HG03442 (cell line): ENCODE data around the gene CAST.
"Not testable (repeated sequence)": the region's sequence is repeated elsewhere in the genome, so short reads cannot be mapped to it uniquely, and the experiment has no call there.

Experiments used
- ATAC-seq: cut with Tn5 transposase; IDR thresholded peaks from one replicate; pipeline ENCODE4 v1.9.1; 2021; ENCODE audit warnings: mild to moderate bottlenecking, moderate library complexity; ENCODE audit not compliant: unreplicated experiment

Gene CAST

DNA sequence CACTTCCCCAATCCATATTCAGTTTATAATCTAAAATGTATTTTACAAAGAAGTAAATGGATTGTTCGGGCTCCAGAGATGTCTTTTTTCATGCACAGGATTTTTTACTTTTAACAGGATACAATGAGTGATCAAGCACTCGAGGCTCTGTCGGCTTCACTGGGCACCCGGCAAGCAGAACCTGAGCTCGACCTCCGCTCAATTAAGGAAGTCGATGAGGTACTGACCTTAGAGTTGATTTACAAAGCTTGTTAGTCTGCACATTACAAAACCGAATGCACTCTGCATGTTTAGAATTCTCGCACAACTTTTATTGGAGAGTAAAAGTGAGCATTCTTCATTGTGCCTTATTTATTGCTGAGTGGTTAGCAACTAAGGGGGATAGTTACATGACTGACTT is 80.4 kb downstream of the CAST start:
- ATAC-seq = no peak

DNA sequence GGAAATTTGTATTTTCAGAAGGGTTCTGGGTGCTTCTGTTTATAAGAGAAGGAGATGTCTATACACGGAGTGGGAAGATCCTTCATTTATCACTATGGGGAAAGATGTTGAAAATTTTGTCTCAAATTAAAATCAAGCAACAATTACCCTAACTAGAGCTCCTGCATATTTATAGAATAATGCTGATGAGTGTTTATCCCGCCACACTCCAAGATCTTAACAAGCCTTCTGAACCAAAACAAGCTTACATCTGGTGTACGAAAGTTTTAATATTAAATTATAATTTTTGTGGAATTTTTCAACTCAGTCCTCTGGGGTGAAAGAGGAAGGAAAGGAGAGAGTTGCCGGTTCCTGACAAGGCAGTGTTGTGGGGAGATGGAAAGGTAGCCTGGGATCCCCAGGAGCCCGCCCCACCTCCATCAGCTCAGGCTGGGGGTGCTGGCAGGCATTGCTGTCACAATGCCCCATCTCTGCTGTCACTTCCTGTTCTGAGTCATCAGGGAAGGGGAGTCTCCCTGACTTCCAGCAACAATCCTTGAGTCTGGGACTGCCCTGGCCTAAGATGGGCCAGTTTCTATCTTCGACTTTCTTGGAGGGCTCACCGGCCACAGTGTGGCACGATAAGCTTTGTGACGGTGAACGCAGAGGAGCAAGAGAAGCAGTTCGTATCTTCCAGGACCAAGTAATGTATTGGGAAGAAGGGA is 81.0 kb downstream of the CAST start:
- ATAC-seq = no peak

DNA sequence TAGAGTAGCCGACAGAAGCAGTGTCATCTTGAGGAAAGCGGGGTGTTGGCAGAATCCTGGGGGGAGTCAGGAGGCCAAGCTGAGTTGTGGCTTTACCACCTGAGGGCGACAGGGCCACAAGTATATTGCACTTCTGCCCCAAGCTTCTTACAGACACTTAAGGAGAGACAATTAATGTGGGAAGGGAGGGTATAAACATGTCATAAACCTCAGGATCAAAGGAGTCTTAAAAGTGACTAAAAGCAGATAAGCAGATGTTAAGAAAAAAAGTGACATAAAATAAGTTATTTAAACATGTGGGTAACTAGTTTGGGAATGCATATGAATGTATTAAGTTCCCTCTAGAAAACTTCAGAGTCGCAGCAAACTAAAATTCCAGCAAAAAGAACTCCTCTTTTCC is 81.6 kb downstream of the CAST start:
- no peak for ATAC-seq

DNA sequence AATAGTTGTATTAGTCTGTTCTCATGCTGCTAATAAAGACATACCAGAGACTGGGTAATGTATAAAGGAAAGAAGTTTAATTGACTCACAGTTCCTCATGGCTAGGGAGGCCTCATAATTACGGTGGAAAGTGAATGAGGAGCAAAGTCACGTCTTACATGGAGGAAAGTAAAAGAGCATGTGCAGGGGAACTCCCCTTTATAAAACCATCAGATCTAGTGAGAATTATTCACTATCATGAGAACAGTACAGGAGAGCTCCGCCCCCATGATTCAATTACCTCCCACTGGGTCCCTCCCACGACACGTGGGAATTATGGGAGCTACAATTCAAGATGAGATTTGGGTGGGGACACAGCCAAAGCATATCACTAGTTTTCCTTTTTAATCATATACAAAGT is 82.0 kb downstream of the CAST start:
- ATAC-seq = not testable (repeated sequence)

DNA sequence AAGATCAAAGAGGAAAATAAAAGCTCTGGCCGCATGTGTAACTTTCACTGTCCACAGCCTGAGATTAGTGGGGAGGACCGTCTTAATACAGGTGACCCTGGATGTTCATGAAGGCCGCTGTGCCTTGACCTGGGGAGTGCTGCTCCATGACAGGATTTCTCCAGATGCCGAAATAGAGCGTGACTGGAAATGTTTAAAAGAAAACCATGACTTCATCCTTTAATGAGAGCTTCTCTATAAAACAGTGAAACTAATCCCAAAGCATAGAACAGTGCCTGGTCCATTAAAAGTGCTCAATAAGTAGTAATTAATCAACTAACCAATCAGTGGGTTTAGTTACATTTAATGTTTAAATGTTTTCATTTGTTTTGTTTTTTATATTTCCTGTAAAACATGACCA is 82.8 kb downstream of the CAST start:
- no peak for ATAC-seq

DNA sequence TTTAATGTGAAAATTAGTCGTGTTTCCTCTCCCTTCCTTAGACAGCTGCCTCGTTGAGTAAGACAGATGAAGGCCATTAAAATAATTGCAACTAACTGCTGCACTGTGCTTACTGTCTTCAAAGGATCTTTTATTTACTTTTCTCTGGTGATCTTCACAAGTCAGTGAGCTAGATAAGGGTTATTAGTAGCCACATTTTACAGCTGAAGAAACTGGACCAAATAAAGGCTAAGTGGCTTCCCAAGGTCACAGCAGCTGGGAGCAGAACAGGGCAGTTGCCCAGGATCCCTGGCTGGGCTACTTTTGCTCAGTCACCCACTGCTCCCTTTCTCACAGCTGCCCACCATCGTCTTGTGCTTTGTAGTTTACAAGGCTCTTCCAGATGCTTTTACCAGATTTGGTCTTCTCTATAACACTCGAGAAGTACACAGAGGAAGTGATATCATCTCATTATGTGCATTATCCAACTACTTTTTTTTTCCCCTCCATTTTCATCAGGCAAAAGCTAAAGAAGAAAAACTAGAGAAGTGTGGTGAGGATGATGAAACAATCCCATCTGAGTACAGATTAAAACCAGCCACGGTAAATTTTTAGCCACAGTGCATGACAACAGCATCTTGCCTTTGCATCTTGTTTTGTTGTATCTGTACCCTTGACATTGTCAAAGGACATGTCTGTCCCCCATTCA is 83.8 kb downstream of the CAST start:
- no peak for ATAC-seq

DNA sequence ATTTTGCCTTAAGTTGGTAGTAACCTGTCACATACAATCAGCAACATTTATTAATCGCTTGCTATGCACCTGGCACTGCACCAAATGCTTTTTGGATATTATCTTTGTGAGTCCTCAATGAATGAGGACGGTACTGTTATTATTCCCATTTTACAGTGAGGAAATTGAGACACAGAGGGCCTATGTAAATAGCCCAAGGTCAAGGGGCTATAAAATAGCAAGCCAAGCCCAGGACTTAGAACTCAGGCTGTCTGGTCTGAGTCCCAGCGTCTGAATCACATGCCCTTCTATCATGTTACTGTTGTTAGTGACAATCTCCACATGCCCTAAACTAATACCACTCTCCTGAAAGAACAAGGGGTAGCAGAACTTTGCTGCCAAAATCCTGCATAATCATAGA is 85.5 kb downstream of the CAST start:
- ATAC-seq = no peak

DNA sequence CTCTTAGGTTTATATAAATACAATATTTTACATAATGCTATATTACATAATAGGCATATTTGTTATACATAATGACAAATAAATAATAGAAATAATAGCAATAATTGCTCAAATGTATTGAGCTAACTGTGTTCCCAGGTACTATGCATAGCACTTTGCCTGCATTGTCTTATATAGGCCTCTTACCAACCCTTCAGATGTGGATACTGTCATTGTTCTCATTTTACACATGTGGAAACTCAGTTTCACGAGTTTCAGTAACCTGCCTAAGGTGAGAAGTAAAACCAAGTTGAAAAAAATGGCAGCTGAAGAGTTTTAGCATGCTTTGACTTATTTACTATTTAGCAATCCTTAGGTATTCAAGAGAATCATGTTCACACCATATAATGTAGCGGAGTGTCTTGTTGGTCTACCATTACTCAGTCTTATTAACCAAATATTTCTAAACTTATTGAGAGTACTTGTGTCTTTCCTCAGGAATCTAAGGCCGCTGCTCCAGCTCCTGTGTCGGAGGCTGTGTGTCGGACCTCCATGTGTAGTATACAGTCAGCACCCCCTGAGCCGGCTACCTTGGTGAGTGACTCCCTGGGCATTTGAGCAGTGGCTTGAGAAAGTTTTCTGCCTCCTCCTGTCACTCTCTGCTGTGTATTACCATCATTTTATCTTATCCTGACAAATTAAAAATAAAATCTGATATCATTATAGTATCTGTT is 88.1 kb downstream of the CAST start:
- ATAC-seq = no peak

DNA sequence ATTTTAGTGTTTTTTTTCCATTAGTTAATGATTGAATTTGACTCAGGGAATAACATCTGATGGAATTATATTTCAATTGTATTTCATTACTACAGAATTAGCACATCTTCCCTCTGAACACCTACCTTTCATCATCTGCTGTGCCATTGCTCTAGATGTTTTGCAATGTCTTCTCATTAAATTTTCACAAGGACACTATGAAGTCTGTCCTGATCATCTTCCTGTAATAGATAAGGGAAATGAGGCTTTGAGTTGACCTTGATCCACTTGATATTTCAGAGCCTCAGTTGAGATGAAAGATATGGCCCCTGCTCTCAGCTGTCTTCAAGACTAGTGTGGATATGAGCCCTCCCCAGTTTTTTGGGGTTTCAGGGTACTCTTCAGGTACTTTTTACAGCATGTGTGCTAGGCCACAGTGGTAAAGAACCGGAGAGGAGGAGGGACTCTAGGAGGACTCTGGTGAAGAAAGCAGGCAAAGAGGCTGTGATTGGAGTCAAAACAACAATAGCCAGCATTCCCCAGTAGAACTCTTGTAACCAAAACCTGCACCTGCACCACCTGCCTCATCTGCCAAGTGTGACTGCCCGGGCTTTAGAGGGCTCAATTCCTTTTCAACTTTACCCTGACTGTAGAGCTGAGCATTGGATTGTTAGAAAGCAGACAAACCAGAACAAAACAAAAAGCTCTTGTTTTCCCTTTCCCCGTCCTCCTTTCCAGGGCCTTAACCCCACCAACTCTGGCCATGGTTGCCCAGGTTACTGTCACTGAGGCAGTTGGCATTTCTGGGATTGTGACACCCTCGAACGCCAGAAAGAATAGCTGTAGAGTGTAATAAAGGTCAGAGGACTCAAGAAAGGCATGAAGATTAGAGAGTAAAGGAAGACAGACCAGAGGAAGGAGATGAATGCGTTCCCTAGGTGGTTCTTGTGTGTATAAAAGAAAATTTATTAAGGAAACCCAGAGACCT is 89.3 kb downstream of the CAST start:
- ATAC-seq = no peak

DNA sequence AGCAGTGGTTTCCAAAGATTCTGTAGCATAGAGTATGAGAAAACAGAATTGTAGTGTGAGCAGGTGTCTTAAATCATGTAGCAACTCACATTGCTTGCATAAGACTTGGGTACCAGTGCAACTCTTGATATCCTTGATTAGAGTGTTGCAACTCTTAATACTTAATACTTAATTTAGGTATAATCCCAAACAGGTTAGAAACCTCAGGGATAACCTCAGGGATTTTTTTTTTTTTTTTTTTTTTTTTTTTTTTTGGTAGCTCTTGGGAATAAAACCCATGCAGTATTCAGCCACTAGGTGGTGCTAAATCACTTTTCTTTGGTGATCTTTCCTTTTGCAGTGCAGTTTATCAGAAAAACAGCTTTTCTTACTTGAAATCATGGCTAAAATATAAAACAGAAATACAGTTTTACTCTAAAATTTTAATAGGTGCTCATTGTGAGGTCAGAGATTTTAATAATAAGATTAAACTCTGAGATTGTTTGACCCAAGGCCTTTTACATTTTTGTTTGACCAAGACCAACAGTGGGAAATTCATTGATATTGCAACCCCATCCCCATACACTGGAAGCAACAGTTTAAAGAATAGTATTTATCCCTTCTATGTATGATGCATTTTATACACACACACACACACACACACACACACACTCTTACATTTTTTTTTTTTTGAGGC is 90.3 kb downstream of the CAST start:
- ATAC-seq = no peak

DNA sequence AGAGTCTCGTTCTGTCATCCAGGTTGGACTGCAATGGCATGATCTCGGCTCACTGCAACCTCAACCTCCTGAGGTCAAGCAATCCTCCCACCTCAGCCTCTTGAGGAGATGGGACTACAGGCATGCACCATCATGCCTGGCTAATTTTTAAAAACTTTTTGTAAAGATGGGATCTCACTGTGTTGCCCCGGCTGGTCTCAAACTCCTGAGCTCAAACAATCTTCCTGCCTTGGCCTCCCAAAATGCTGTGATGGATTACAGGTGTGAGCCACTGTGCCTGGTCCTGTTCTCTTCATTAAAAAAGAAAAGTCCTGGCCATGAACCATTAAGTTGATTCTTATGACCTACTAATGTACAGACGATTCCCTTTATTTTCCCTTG is 90.8 kb downstream of the CAST start:
- ATAC-seq = no peak

DNA sequence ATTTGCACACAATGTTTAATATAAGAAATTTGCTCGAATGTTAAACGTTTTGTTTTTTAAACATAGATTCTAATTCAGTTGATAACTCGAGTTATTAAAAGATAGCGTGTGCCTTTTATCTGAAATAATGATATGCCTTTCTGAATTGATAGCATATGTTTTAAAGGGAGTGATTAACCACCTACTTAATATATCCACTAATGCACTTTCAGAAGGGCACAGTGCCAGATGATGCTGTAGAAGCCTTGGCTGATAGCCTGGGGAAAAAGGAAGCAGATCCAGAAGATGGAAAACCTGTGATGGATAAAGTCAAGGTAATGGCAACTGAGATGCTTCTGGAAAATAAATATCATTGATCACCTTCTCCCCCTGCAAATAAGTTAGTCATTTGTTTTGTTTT is 91.7 kb downstream of the CAST start:
- ATAC-seq = no peak

DNA sequence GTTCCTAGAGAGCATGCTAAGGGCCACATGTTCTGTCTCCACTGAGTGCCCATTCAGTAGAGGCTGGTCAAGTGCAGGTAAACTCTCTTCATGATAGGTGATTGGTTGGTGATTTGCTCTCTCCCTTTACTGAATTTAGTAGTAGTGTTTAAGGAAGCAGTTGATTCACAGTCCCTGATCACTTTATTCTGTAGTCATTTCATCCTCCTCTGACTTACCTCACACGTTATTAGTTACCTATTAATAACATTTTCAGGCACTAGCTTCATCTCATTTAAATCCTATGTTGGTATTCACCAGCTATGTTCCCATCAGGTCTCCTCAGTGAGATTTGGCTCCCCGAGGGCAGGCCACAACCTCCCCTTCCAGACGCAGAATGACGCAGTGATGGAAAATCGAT is 93.7 kb downstream of the CAST start:
- no peak for ATAC-seq

DNA sequence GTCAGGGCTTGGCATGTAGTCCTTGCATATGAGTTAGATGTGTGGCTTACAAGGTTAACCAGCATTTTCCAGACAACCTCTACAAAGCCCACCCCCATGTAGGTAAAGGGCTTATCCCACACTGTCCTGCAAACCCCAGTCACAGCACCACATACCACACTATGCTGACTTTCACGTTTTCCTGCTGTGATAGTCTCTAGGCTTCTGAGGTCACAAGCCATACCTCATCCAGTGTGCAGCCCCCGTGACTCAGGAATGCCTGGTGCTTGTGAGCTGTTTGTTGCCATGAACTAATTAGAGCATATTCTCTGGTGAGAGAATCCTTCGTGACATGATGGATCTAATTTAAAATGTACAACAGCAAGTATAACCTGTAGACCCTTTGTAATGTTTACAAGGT is 94.8 kb downstream of the CAST start:
- ATAC-seq = no peak

DNA sequence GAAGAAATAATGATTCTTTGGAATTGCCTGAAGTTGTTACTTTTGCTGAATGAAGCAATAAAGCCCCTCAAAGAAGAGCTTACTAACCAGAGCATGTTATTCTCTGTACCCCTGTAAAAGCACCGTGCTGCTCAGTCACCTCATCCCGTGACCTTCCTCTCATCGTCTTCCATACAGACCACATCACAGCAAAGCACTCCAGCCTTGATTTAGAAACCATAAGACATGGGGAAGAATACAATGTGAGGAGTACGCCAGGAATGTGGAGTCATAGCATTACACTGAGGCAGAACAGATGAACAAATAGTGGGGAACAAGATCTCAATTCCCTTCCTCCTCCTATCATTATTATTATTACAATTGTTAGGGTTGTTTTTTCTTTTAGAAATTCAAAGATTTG is 96.4 kb downstream of the CAST start:
- ATAC-seq = no peak

DNA sequence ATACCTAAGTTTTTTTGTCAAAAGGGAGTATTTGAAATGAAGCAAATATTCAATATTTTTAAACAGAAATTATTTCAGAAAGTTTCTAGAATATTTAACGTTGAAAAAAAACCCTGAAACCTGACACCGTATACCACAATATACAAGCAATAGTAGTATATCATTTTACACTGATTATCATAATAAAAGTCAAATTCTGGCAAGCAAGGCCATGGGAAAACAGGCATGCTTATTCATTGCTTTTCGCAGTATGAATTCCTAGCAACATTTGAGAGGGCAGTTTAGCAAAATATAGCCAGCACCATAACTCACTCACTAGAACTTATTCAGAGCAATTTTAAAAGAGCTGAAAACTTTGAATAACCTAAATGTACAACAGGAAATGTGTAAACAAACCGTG is 99.4 kb downstream of the CAST start:
- no peak for ATAC-seq

DNA sequence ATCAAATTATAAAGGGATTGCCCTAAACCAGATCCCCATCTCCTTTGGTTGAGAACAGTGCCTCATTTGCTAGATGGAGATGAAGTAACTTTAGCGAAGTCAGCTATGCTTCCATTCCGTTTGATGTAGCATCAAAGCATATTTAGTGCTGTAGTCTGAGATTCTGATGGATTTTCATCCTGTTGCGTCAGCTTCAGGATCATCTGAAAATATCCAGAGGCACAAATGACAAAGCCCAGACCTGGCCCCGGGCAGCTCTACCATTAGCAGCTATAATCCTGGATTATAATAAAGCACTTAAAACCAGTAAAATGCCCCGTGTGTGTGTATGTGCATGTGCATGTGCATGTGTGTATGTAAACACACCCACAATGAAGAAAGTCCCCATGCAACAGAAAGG is 100.8 kb downstream of the CAST start:
- no peak for ATAC-seq

DNA sequence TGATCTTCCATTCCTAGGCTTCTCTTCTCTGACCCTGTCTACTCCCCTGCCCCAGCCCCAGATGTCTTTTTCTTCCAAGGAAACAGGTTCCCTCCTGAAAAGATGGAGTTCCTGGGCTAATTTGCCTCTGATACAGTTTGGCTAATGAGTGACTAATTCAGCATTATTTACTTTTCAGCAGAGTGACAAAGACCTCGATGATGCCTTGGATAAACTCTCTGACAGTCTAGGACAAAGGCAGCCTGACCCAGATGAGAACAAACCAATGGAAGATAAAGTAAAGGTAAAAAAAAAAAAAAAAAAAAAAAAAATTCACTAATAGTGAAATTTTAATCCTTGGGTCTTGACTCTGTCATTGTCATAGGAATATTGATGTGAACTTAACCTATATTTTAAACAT is 102.9 kb downstream of the CAST start:
- ATAC-seq = no peak

DNA sequence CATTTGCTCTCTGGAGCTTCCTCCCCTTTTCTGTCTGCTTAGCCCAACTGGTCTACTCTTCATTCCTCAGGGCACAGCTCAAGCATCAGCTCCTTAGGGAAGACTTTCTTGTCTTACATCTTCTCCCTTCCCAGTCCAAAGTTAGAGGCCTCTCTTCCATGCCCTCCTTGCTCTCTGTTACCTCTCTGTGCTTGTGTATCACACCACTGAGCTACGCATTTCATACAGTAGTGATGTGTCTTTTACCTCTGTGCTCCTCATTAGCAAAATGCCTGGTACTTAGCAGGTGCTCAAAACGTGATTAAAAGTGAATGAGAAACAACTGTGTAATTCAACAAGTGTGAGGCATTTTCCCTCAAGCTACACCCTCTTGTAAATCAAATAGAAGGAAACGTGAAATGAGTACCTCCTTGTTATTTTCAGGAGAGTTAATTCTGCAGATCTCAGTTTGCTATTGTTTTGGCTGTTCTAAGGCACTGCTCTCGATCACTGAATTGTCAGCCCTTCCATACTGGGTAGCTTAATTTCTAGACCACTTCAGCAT is 106.6 kb downstream of the CAST start:
- ATAC-seq = no peak

DNA sequence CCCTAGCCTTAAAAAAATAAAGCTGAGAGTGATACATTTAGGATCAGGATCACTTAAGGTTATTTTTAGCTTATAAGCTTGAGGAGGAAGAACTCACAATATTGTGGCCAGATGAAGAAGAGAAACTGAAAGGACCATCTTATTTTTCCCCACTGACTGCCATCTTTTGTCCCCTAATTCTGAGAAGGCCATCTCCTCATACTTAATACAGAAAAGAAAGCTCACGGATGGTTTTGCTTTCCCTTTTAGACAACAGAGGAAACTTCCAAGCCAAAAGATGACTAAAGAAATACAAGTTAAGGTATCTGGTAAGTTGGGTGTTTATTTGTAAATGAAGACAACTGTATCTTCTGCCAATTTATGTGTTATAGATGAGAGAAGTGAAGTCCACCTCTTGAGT is 109.2 kb downstream of the CAST start:
- ATAC-seq = no peak
